BE2C (cell line): ENCODE results near the gene ATP12A.

Source experiments
- DNase-seq: peaks from one replicate; pipeline ENCODE4 v3.0.0-alpha.2; 2020
- H3K27me3 ChIP-seq: fragments of 250-450 bp; sonication (Bioruptor Pico); 2 replicates; pipeline ENCODE4 v1.5.1; 2020; ENCODE audit warnings: mild to moderate bottlenecking
- H3K36me3 ChIP-seq: fragments of 250-450 bp; sonication (Bioruptor Pico); 2 replicates; pipeline ENCODE4 v1.5.1; 2020; ENCODE audit warnings: mild to moderate bottlenecking
- H3K4me1 ChIP-seq: fragments of 250-450 bp; sonication (Bioruptor Pico); 2 replicates; pipeline ENCODE4 v1.5.1; 2020
- H3K4me3 ChIP-seq: 2 replicates; pipeline ENCODE4 v1.5.1; 2011; ENCODE audit warnings: low read depth, low read length
- H3K9me3 ChIP-seq: fragments of 250-450 bp; sonication (Bioruptor Pico); 2 replicates; pipeline ENCODE4 v1.5.1; 2020
- CTCF ChIP-seq: IDR thresholded peaks from 2 replicates; pipeline ENCODE4 v1.5.1; 2012; ENCODE audit warnings: mild to moderate bottlenecking, low read depth, low read length

ATP12A gene

GRCh38 chr13:24649688-24650043, 30.5 kb upstream of the ATP12A start:
- no peaks in the 10 kb centered on the region for H3K9me3 ChIP-seq
- no peaks in the 10 kb centered on the region for H3K36me3 ChIP-seq
- H3K4me1 ChIP-seq: no peaks in the 10 kb centered on the region
- no peak for DNase-seq
- no peaks in the 10 kb centered on the region for H3K27me3 ChIP-seq
- H3K4me3 ChIP-seq: no peak overlapping the region
- TF ChIP-seq CTCF: no peak

GRCh38 chr13:24650161-24650560, 30.0 kb upstream of the ATP12A start:
- H3K9me3 ChIP-seq: no peaks in the 10 kb centered on the region
- no peaks in the 10 kb centered on the region for H3K4me1 ChIP-seq
- no peak for DNase-seq
- no peaks in the 10 kb centered on the region for H3K36me3 ChIP-seq
- no peak for TF ChIP-seq CTCF
- H3K4me3 ChIP-seq: no peak overlapping the region
- H3K27me3 ChIP-seq: no peaks in the 10 kb centered on the region

GRCh38 chr13:24651718-24652345, 28.4 kb upstream of the ATP12A start:
- no peak for TF ChIP-seq CTCF
- H3K36me3 ChIP-seq: no peaks in the 10 kb centered on the region
- no peak for DNase-seq

GRCh38 chr13:24652359-24652758, 27.8 kb upstream of the ATP12A start:
- Histone ChIP-seq H3K36me3 (no peaks in the 10 kb centered on the region), H3K4me1 (no peaks in the 10 kb centered on the region), H3K27me3 (no peaks in the 10 kb centered on the region), H3K4me3 (no peak overlapping the region), H3K9me3 (no peaks in the 10 kb centered on the region)
- TF ChIP-seq CTCF: no peak
- no peak for DNase-seq

More at GRCh38 chr13:24651718-24652345, 28.4 kb upstream of the ATP12A start:
- Histone ChIP-seq H3K27me3 (no peaks in the 10 kb centered on the region), H3K4me1 (no peaks in the 10 kb centered on the region), H3K4me3 (no peak overlapping the region), H3K9me3 (no peaks in the 10 kb centered on the region)

- H3K4me3 ChIP-seq: no peak overlapping the region
- TF ChIP-seq CTCF: no peak
- H3K4me1 ChIP-seq: no peaks in the 10 kb centered on the region
- DNase-seq: no peak
- no peaks in the 10 kb centered on the region for H3K9me3 ChIP-seq
- H3K36me3 ChIP-seq: no peaks in the 10 kb centered on the region
- no peaks in the 10 kb centered on the region for H3K27me3 ChIP-seq
Observed at GRCh38 chr13:24654741-24655140, 25.5 kb upstream of the ATP12A start.

GRCh38 chr13:24659239-24659638, 21.0 kb upstream of the ATP12A start:
- H3K4me3 ChIP-seq: no peak overlapping the region
- H3K4me1 ChIP-seq: no peaks in the 10 kb centered on the region
- no peaks in the 10 kb centered on the region for H3K27me3 ChIP-seq
- no peaks in the 10 kb centered on the region for H3K36me3 ChIP-seq
- no peaks in the 10 kb centered on the region for H3K9me3 ChIP-seq
- no peak for TF ChIP-seq CTCF
- no peak for DNase-seq
